Ectodermal cell (in vitro differentiated cells): Measurements from ENCODE around the gene CNPPD1. TPM values are rescaled to one million over a fixed set of nuclear protein-coding genes. Genes with fewer than 3 reads are reported as not detected.
A peak's percentile ranks its signal among the peaks of the same experiment; 100 is the strongest.

Source experiments
- H3K27ac ChIP-seq: 2 replicates; pipeline ENCODE4 v1.7.0; 2013; ENCODE audit warnings: mild to moderate bottlenecking, low read depth, low read length; ENCODE audit not compliant: insufficient read depth, poor library complexity, severe bottlenecking
- H3K27me3 ChIP-seq: 2 replicates; pipeline ENCODE4 v1.7.0; 2013; ENCODE audit warnings: mild to moderate bottlenecking, low read length; ENCODE audit not compliant: insufficient read depth, control insufficient read depth, poor library complexity, severe bottlenecking
- H3K36me3 ChIP-seq: one replicate; pipeline ENCODE4 v1.7.0; 2013; ENCODE audit warnings: low read length; ENCODE audit not compliant: control insufficient read depth, insufficient read depth
- H3K4me1 ChIP-seq: one replicate; pipeline ENCODE4 v1.7.0; 2013; ENCODE audit warnings: low read length; ENCODE audit not compliant: control insufficient read depth, insufficient read depth
- H3K4me3 ChIP-seq: 2 replicates; pipeline ENCODE4 v1.7.0; 2013; ENCODE audit warnings: low read depth, low read length, control low read depth; ENCODE audit not compliant: insufficient read depth
- H3K9me3 ChIP-seq: 2 replicates; pipeline ENCODE4 v1.7.0; 2013; ENCODE audit warnings: mild to moderate bottlenecking, low read length, moderate library complexity; ENCODE audit not compliant: control insufficient read depth
- WGBS, 2 experiments: methylation state at CpG; one replicate each; pipeline ENCODE4 v1.1.7; 2013; ENCODE audit warnings: missing lambda C conversion rate in 2 of 2; 5-methylcytosine and 5-hydroxymethylcytosine counted together
- polyA plus RNA-seq, 4 experiments: library from polyadenylated mRNA; stranded (reverse); fragments of 50-300 nt; gene quantifications; one replicate each; pipeline ENCODE4 v1.2.3, GENCODE V29; 2013

Gene CNPPD1
- polyA plus RNA-seq (2013, experiment 1 of 4) = 35.8 TPM
- polyA plus RNA-seq (2013, experiment 2 of 4) = 32.1 TPM
- 28.7 TPM for polyA plus RNA-seq (2013, experiment 3 of 4)
- polyA plus RNA-seq (2013, experiment 4 of 4) = 32.5 TPM

- peak within 1 kb of the TSS; percentile 88 for H3K4me3 ChIP-seq
- WGBS, 2 experiments = 0 to 1% methylated on average over 67 to 69 of the region's 69 CpGs
- H3K27ac ChIP-seq = peak within 1 kb of the TSS; percentile 67
- H3K36me3 ChIP-seq = peaks cover 24% of the 10 kb centered on the region
- H3K9me3 ChIP-seq = no peaks in the 10 kb centered on the region
- H3K4me1 ChIP-seq = peaks cover 15% of the 10 kb centered on the region
- H3K27me3 ChIP-seq = no peaks in the 10 kb centered on the region
These were observed at the start of gene CNPPD1 for GRCh38 chr2:219176818-219177551. Gene CNPPD1, minus strand, starts transcription at chr2:219176925. Its CDS starts 97 bp downstream, at chr2:219176828.

- H3K27ac ChIP-seq = no peak overlapping the region
- no peaks in the 10 kb centered on the region for H3K9me3 ChIP-seq
- 94 to 96% methylated on average over 3 of the region's 3 CpGs for WGBS, 2 experiments
- no peak overlapping the region for H3K4me3 ChIP-seq
- H3K36me3 ChIP-seq = peaks cover 30% of the 10 kb centered on the region
- H3K27me3 ChIP-seq = no peaks in the 10 kb centered on the region
- H3K4me1 ChIP-seq = peaks cover 10% of the 10 kb centered on the region
These were observed 48.6 kb upstream of the CNPPD1 start for GRCh38 chr2:219225350-219225749.

- H3K9me3 ChIP-seq = no peaks in the 10 kb centered on the region
- no peaks in the 10 kb centered on the region for H3K27me3 ChIP-seq
- WGBS, 2 experiments = 95 to 96% methylated on average over 31 of the region's 31 CpGs
- H3K4me3 ChIP-seq = no peak overlapping the region
- H3K4me1 ChIP-seq = peaks cover 10% of the 10 kb centered on the region
- peaks cover 36% of the 10 kb centered on the region for H3K36me3 ChIP-seq
- no peak overlapping the region for H3K27ac ChIP-seq
These were observed 47.3 kb upstream of the CNPPD1 start for GRCh38 chr2:219223831-219224610.

- 94 to 96% methylated on average over 16 of the region's 16 CpGs for WGBS, 2 experiments
- H3K36me3 ChIP-seq = peaks cover 36% of the 10 kb centered on the region
These were observed 45.3 kb upstream of the CNPPD1 start for GRCh38 chr2:219221957-219222518.

GRCh38 chr2:219220652-219221402, 44.1 kb upstream of the CNPPD1 start:
- H3K4me1 ChIP-seq = no peaks in the 10 kb centered on the region
- H3K4me3 ChIP-seq = no peak overlapping the region
- no peaks in the 10 kb centered on the region for H3K9me3 ChIP-seq
- WGBS, 2 experiments = 97% methylated on average over 18 to 19 of the region's 19 CpGs
- H3K27ac ChIP-seq = no peak overlapping the region
- no peaks in the 10 kb centered on the region for H3K27me3 ChIP-seq
- H3K36me3 ChIP-seq = peaks cover 36% of the 10 kb centered on the region

More at GRCh38 chr2:219221957-219222518, 45.3 kb upstream of the CNPPD1 start:
- no peaks in the 10 kb centered on the region for H3K27me3 ChIP-seq
- H3K27ac ChIP-seq = no peak overlapping the region
- H3K4me1 ChIP-seq = no peaks in the 10 kb centered on the region
- no peaks in the 10 kb centered on the region for H3K9me3 ChIP-seq
- no peak overlapping the region for H3K4me3 ChIP-seq

GRCh38 chr2:219219784-219220532, 43.2 kb upstream of the CNPPD1 start:
- no peak overlapping the region for H3K27ac ChIP-seq
- no peaks in the 10 kb centered on the region for H3K27me3 ChIP-seq
- no peaks in the 10 kb centered on the region for H3K4me1 ChIP-seq
- H3K9me3 ChIP-seq = no peaks in the 10 kb centered on the region
- 96 to 97% methylated on average over 18 of the region's 18 CpGs for WGBS, 2 experiments
- H3K4me3 ChIP-seq = no peak overlapping the region
- peaks cover 33% of the 10 kb centered on the region for H3K36me3 ChIP-seq

- Histone ChIP-seq H3K9me3 (no peaks in the 10 kb centered on the region), H3K27me3 (no peaks in the 10 kb centered on the region), H3K4me3 (peak within 1 kb of the TSS; percentile 42), H3K4me1 (no peaks in the 10 kb centered on the region), H3K27ac (peak within 1 kb of the TSS; percentile 9), H3K36me3 (peaks cover 24% of the 10 kb centered on the region)
- WGBS, 2 experiments = 23 to 24% methylated on average over 71 of the region's 71 CpGs
These were observed 42.3 kb upstream of the CNPPD1 start, which contains the start of gene ABCB6 for GRCh38 chr2:219218732-219219701. Gene ABCB6, minus strand, starts transcription at chr2:219218958. Its CDS starts 285 bp downstream, at chr2:219218673.

GRCh38 chr2:219218217-219218731, 41.5 kb upstream of the CNPPD1 start:
- no peaks in the 10 kb centered on the region for H3K4me1 ChIP-seq
- no peaks in the 10 kb centered on the region for H3K9me3 ChIP-seq
- peak overlapping the region; percentile 9 for H3K27ac ChIP-seq
- 3% methylated on average over 37 of the region's 37 CpGs for WGBS, 2 experiments
- peaks cover 19% of the 10 kb centered on the region for H3K36me3 ChIP-seq
- peak overlapping the region; percentile 42 for H3K4me3 ChIP-seq
- H3K27me3 ChIP-seq = no peaks in the 10 kb centered on the region
